DOHH2 (cell line): Measurements from ENCODE around the gene PPFIA2.

Experiments
- H3F3A ChIP-seq: fragments of 200-600 bp; sonication (generic), shearing (Covaris generic); 2 replicates; pipeline ENCODE4 v1.6.0; 2016; ENCODE audit warnings: antibody characterized with exemption, mild to moderate bottlenecking; ENCODE audit not compliant: control insufficient read depth, insufficient read depth
- H3K27ac ChIP-seq: fragments of 200-600 bp; sonication (generic); 2 replicates; pipeline ENCODE4 v1.5.1; 2014; ENCODE audit warnings: low read depth, mild to moderate bottlenecking, low read length, moderate library complexity
- H3K27me3 ChIP-seq: fragments of 200-600 bp; sonication (generic); 2 replicates; pipeline ENCODE4 v1.6.1; 2014; ENCODE audit warnings: mild to moderate bottlenecking, low read length, mixed read lengths; ENCODE audit not compliant: control insufficient read depth
- H3K36me3 ChIP-seq: fragments of 200-600 bp; sonication (generic); 2 replicates; pipeline ENCODE4 v1.6.1; 2014; ENCODE audit warnings: mild to moderate bottlenecking, low read length, moderate library complexity, mixed read lengths; ENCODE audit not compliant: control insufficient read depth
- H3K4me1 ChIP-seq: fragments of 200-600 bp; sonication (generic); 2 replicates; pipeline ENCODE4 v1.6.1; 2014; ENCODE audit warnings: mild to moderate bottlenecking, low read length, mixed read lengths; ENCODE audit not compliant: control insufficient read depth
- H3K4me2 ChIP-seq: fragments of 200-600 bp; sonication (generic); 2 replicates; pipeline ENCODE4 v1.6.0; 2014; ENCODE audit warnings: mild to moderate bottlenecking, low read length, moderate library complexity
- H3K4me3 ChIP-seq: fragments of 200-600 bp; sonication (generic); 2 replicates; pipeline ENCODE4 v1.5.1; 2014; ENCODE audit warnings: mild to moderate bottlenecking, low read length, mixed read lengths
- H3K79me2 ChIP-seq: fragments of 200-600 bp; sonication (generic); 2 replicates; pipeline ENCODE4 v1.6.1; 2014; ENCODE audit warnings: mild to moderate bottlenecking, low read length, mixed read lengths; ENCODE audit not compliant: control insufficient read depth
- H3K9me2 ChIP-seq: fragments of 200-600 bp; sonication (generic); replicated peaks from 2 replicates; pipeline ENCODE4 v1.6.1; 2014; ENCODE audit warnings: mild to moderate bottlenecking, low read length, mixed read lengths; ENCODE audit not compliant: control insufficient read depth
- H3K9me3 ChIP-seq: fragments of 200-600 bp; sonication (generic); 2 replicates; pipeline ENCODE4 v1.6.1; 2014; ENCODE audit warnings: antibody characterized with exemption, low read length, mixed read lengths; ENCODE audit not compliant: control insufficient read depth, insufficient read depth
- H4K20me1 ChIP-seq: fragments of 200-600 bp; sonication (generic); 2 replicates; pipeline ENCODE4 v1.6.0; 2014; ENCODE audit warnings: low read depth, mild to moderate bottlenecking, antibody characterized with exemption, low read length, moderate library complexity; ENCODE audit not compliant: control insufficient read depth, insufficient read depth
- CTCF ChIP-seq: fragments of 200-600 bp; sonication (generic); IDR thresholded peaks from one replicate; pipeline ENCODE4 v1.5.1; 2014; ENCODE audit warnings: antibody characterized with exemption, mild to moderate bottlenecking, low read depth, low read length; ENCODE audit not compliant: poor library complexity, severe bottlenecking
- EZH2phosphoT487 ChIP-seq: fragments of 200-600 bp; sonication (generic); IDR thresholded peaks from 2 replicates; pipeline ENCODE4 v1.6.1; 2017; ENCODE audit warnings: borderline replicate concordance, mild to moderate bottlenecking, antibody characterized with exemption, low read length, moderate library complexity, mixed read lengths

PPFIA2 gene

GRCh38 chr12:81797100-81797499 is 38.0 kb upstream of the PPFIA2 start:
- no peak overlapping the region for H3K27ac ChIP-seq
- no peaks in the 10 kb centered on the region for H3F3A ChIP-seq
- no peaks in the 10 kb centered on the region for H3K36me3 ChIP-seq
- H3K9me3 ChIP-seq, result no peaks in the 10 kb centered on the region
- H3K4me2 ChIP-seq, result no peak overlapping the region
- H3K9me2 ChIP-seq, result no peaks in the 10 kb centered on the region
- H4K20me1 ChIP-seq, result no peaks in the 10 kb centered on the region
- no peaks in the 10 kb centered on the region for H3K4me1 ChIP-seq
- no peaks in the 10 kb centered on the region for H3K79me2 ChIP-seq
- H3K4me3 ChIP-seq, result no peak overlapping the region
- TF ChIP-seq CTCF (peak; percentile 55), EZH2phosphoT487 (no peak)
- 0 out of 2 replicates have a peak, but pooled peaks cover 3% of the 10 kb centered on the region for H3K27me3 ChIP-seq

- no peaks in the 10 kb centered on the region for H3F3A ChIP-seq
- TF ChIP-seq CTCF (no peak), EZH2phosphoT487 (no peak)
- no peak overlapping the region for H3K27ac ChIP-seq
- H3K4me3 ChIP-seq, result no peak overlapping the region
- no peaks in the 10 kb centered on the region for H4K20me1 ChIP-seq
- H3K4me1 ChIP-seq, result no peaks in the 10 kb centered on the region
- no peaks in the 10 kb centered on the region for H3K9me2 ChIP-seq
- H3K79me2 ChIP-seq, result no peaks in the 10 kb centered on the region
- H3K27me3 ChIP-seq, result 0 out of 2 replicates have a peak, but pooled peaks cover 3% of the 10 kb centered on the region
- H3K4me2 ChIP-seq, result no peak overlapping the region
- H3K36me3 ChIP-seq, result no peaks in the 10 kb centered on the region
- no peaks in the 10 kb centered on the region for H3K9me3 ChIP-seq
These were observed 33.5 kb upstream of the PPFIA2 start for GRCh38 chr12:81792666-81793065.

GRCh38 chr12:81779216-81779615 is 20.1 kb upstream of the PPFIA2 start:
- H3K27ac ChIP-seq, result no peak overlapping the region
- H3K4me3 ChIP-seq, result no peak overlapping the region
- no peak overlapping the region for H3K4me2 ChIP-seq
- no peaks in the 10 kb centered on the region for H3K79me2 ChIP-seq
- H4K20me1 ChIP-seq, result no peaks in the 10 kb centered on the region
- no peaks in the 10 kb centered on the region for H3K36me3 ChIP-seq
- no peaks in the 10 kb centered on the region for H3F3A ChIP-seq
- H3K9me2 ChIP-seq, result no peaks in the 10 kb centered on the region
- no peak for TF ChIP-seq CTCF
- no peak for TF ChIP-seq EZH2phosphoT487
- no peaks in the 10 kb centered on the region for H3K27me3 ChIP-seq
- no peaks in the 10 kb centered on the region for H3K9me3 ChIP-seq
- H3K4me1 ChIP-seq, result no peaks in the 10 kb centered on the region

- no peaks in the 10 kb centered on the region for H3K27me3 ChIP-seq
- H3F3A ChIP-seq, result no peaks in the 10 kb centered on the region
- H3K9me3 ChIP-seq, result no peaks in the 10 kb centered on the region
- no peaks in the 10 kb centered on the region for H3K36me3 ChIP-seq
- H3K79me2 ChIP-seq, result no peaks in the 10 kb centered on the region
- no peak overlapping the region for H3K4me3 ChIP-seq
- TF ChIP-seq EZH2phosphoT487 (no peak), CTCF (no peak)
- no peak overlapping the region for H3K27ac ChIP-seq
- H4K20me1 ChIP-seq, result no peaks in the 10 kb centered on the region
- no peak overlapping the region for H3K4me2 ChIP-seq
- H3K4me1 ChIP-seq, result no peaks in the 10 kb centered on the region
- no peaks in the 10 kb centered on the region for H3K9me2 ChIP-seq
These were observed 19.6 kb upstream of the PPFIA2 start for GRCh38 chr12:81778719-81779118.
